NCI-H460 (cell line): ENCODE measurements around the gene CAP2. TPM values are rescaled to one million over a fixed set of nuclear protein-coding genes. Genes with fewer than 3 reads are reported as not detected.
"Not testable (repeated sequence)": the region's sequence is repeated elsewhere in the genome, so short reads cannot be mapped to it uniquely, and the experiment has no call there.

Source experiments
- DNase-seq: peaks from one replicate; pipeline ENCODE4 v3.0.0-alpha.2; 2016; ENCODE audit warnings: low read depth; ENCODE audit errors: extremely low read depth
- total RNA-seq: library from RNA; depleted of rRNA; stranded (reverse); fragments of >200 nt; shearing (Covaris generic); gene quantifications from 2 replicates; pipeline ENCODE4 v1.2.3, GENCODE V29; 2014

Gene CAP2
- total RNA-seq, 1 experiment from 2014 or later, result 7.6 TPM

GRCh38 chr6:17431581-17431980 is 38.2 kb downstream of the CAP2 start:
- no peak for DNase-seq

GRCh38 chr6:17432356-17432755 is 39.0 kb downstream of the CAP2 start:
- DNase-seq, result no peak

- no peak for DNase-seq
Measured at GRCh38 chr6:17439243-17439993, 46.0 kb downstream of the CAP2 start.

GRCh38 chr6:17440811-17441210 is 47.4 kb downstream of the CAP2 start:
- not testable (repeated sequence) for DNase-seq

GRCh38 chr6:17442196-17442595 is 48.8 kb downstream of the CAP2 start:
- DNase-seq, result no peak

- DNase-seq, result no peak
Measured at GRCh38 chr6:17446713-17447112, 53.3 kb downstream of the CAP2 start.

GRCh38 chr6:17448165-17448564 is 54.8 kb downstream of the CAP2 start:
- DNase-seq, result no peak

GRCh38 chr6:17450397-17450796 is 57.0 kb downstream of the CAP2 start:
- DNase-seq, result no peak

GRCh38 chr6:17450832-17451231 is 57.4 kb downstream of the CAP2 start:
- DNase-seq, result no peak

- no peak for DNase-seq
Measured at GRCh38 chr6:17452096-17452495, 58.7 kb downstream of the CAP2 start.

- no peak for DNase-seq
Measured at GRCh38 chr6:17454316-17455005, 61.1 kb downstream of the CAP2 start.

- no peak for DNase-seq
Measured at GRCh38 chr6:17455919-17456318, 62.5 kb downstream of the CAP2 start.

GRCh38 chr6:17456711-17457110 is 63.3 kb downstream of the CAP2 start:
- no peak for DNase-seq

GRCh38 chr6:17457405-17457804 is 64.0 kb downstream of the CAP2 start:
- no peak for DNase-seq

GRCh38 chr6:17457956-17458355 is 64.6 kb downstream of the CAP2 start:
- no peak for DNase-seq

GRCh38 chr6:17458966-17459365 is 65.6 kb downstream of the CAP2 start:
- no peak for DNase-seq

GRCh38 chr6:17460862-17461261 is 67.5 kb downstream of the CAP2 start:
- no peak for DNase-seq

GRCh38 chr6:17466147-17466546 is 72.8 kb downstream of the CAP2 start:
- no peak for DNase-seq

- no peak for DNase-seq
Measured at GRCh38 chr6:17466707-17467106, 73.3 kb downstream of the CAP2 start.

GRCh38 chr6:17469006-17469832 is 75.8 kb downstream of the CAP2 start:
- DNase-seq, result no peak

GRCh38 chr6:17470202-17470937 is 77.0 kb downstream of the CAP2 start:
- no peak for DNase-seq
